ENCODE results near the gene DOK3. TPM values are rescaled to one million over a fixed set of nuclear protein-coding genes. Genes with fewer than 3 reads are reported as not detected.
A peak's percentile ranks its signal among the peaks of the same experiment; 100 is the strongest.

The DOK3 gene
- polyA plus RNA-seq, 3 donors: 62.8 to 196 (median 98.3) TPM

- no peak overlapping the region for H3K9ac ChIP-seq (ENCODE audit: insufficient read depth, low read length, poor library complexity, severe bottlenecking)
- H3K27ac ChIP-seq (ENCODE audit: low read depth in 1 of 2, low read length in 2 of 2): no peak overlapping the region
- H3K36me3 Mint-ChIP-seq: peaks cover 76 to 84% of the 10 kb centered on the region in 2 donors
- H3K27ac Mint-ChIP-seq: peak overlapping the region in 1 of 7 donors; percentile 63
- H3K4me1 Mint-ChIP-seq: peaks cover 7% of the 10 kb centered on the region
- H3K4me2 ChIP-seq (replicated peaks; ENCODE audit: extremely low read depth, low read length, poor library complexity, severe bottlenecking): no peak overlapping the region
- H3K9me3 Mint-ChIP-seq: peaks cover 0 to 10% (median 0%) of the 10 kb centered on the region in 7 donors
- 62% methylated on average over 13 of the region's 13 CpGs for WGBS (ENCODE audit: insufficient coverage)
- no peaks in the 10 kb centered on the region for H3K9me3 ChIP-seq (replicated peaks in 1 of 2; ENCODE audit: control insufficient read depth in 1 of 2, insufficient read depth in 1 of 2, low read length in 2 of 2)
- no peak for DNase-seq
- no peak for TF ChIP-seq CTCF (IDR thresholded peaks at IDR 0.05)
- no peak overlapping the region for H3K4me3 ChIP-seq (replicated peaks in 1 of 3; ENCODE audit: low read depth in 2 of 3, low read length in 3 of 3)
- peaks cover 0 to 3% of the 10 kb centered on the region in 2 donors for H3K27me3 ChIP-seq (ENCODE audit: control insufficient read depth in 2 of 2, insufficient read depth in 2 of 2, low read length in 2 of 2)
- H3K27me3 Mint-ChIP-seq (ENCODE audit: low read depth in 3 of 3): peaks cover 15 to 28% (median 16%) of the 10 kb centered on the region in 3 donors
- H4K20me1 ChIP-seq (ENCODE audit: insufficient read depth, low read length): peaks cover 39% of the 10 kb centered on the region
- H3K4me3 Mint-ChIP-seq: peak overlapping the region in 1 of 2 donors; percentile 7
- no peak overlapping the region for H2AFZ ChIP-seq (ENCODE audit: insufficient read depth, low read depth, low read length, poor library complexity, severe bottlenecking)
- peaks cover 46 to 74% of the 10 kb centered on the region in 2 donors for H3K36me3 ChIP-seq (replicated peaks in 1 of 2; ENCODE audit: control insufficient read depth in 1 of 2, insufficient read depth in 2 of 2, low read length in 2 of 2)
- intact Hi-C loops (cut with micrococcal nuclease): no loop called here
- H3K4me1 ChIP-seq (ENCODE audit: control insufficient read depth in 1 of 2, insufficient read depth in 2 of 2, low read length in 2 of 2): peaks cover 6% of the 10 kb centered on the region in 2 donors
- no peaks in the 10 kb centered on the region for H3K79me2 ChIP-seq (ENCODE audit: insufficient read depth, low read length)
Measured at GRCh38 chr5:177484902-177485549, 24.6 kb downstream of the DOK3 start.

- no peak overlapping the region for H3K4me2 ChIP-seq (replicated peaks; ENCODE audit: extremely low read depth, low read length, poor library complexity, severe bottlenecking)
- Mint-ChIP-seq H3K4me1 (peaks cover 14% of the 10 kb centered on the region), H3K36me3 (peaks cover 72 to 77% of the 10 kb centered on the region in 2 donors), H3K4me3 (no peak overlapping the region), H3K27me3 (ENCODE audit: low read depth in 3 of 3) (peaks cover 15 to 25% (median 16%) of the 10 kb centered on the region in 3 donors), H3K27ac (no peak overlapping the region), H3K9me3 (peaks cover 0 to 12% (median 0%) of the 10 kb centered on the region in 7 donors)
- intact Hi-C loops (cut with micrococcal nuclease): no loop called here
- no peaks in the 10 kb centered on the region for H3K9me3 ChIP-seq (replicated peaks in 1 of 2; ENCODE audit: control insufficient read depth in 1 of 2, insufficient read depth in 1 of 2, low read length in 2 of 2)
- H3K36me3 ChIP-seq (replicated peaks in 1 of 2; ENCODE audit: control insufficient read depth in 1 of 2, insufficient read depth in 2 of 2, low read length in 2 of 2): peaks cover 42 to 67% of the 10 kb centered on the region in 2 donors
- no peak overlapping the region for H3K9ac ChIP-seq (ENCODE audit: insufficient read depth, low read length, poor library complexity, severe bottlenecking)
- H3K27ac ChIP-seq (ENCODE audit: low read depth in 1 of 2, low read length in 2 of 2): no peak overlapping the region
- peaks cover 14% of the 10 kb centered on the region in 2 donors for H3K4me1 ChIP-seq (ENCODE audit: control insufficient read depth in 1 of 2, insufficient read depth in 2 of 2, low read length in 2 of 2)
- no peaks in the 10 kb centered on the region for H3K79me2 ChIP-seq (ENCODE audit: insufficient read depth, low read length)
- no peak for TF ChIP-seq CTCF (IDR thresholded peaks at IDR 0.05)
- DNase-seq: no peak
- peaks cover 0 to 3% of the 10 kb centered on the region in 2 donors for H3K27me3 ChIP-seq (ENCODE audit: control insufficient read depth in 2 of 2, insufficient read depth in 2 of 2, low read length in 2 of 2)
- WGBS (ENCODE audit: insufficient coverage): 95% methylated on average over 22 of the region's 22 CpGs
- H2AFZ ChIP-seq (ENCODE audit: insufficient read depth, low read depth, low read length, poor library complexity, severe bottlenecking): no peak overlapping the region
- H3K4me3 ChIP-seq (replicated peaks in 1 of 3; ENCODE audit: low read depth in 2 of 3, low read length in 3 of 3): no peak overlapping the region
- H4K20me1 ChIP-seq (ENCODE audit: insufficient read depth, low read length): peaks cover 41% of the 10 kb centered on the region
Measured at GRCh38 chr5:177483994-177484901, 25.4 kb downstream of the DOK3 start.

Data from CD14-positive monocyte (primary cell).